Heart right ventricle (tissue), 16 donors: ENCODE results near the gene BCKDHB. TPM values are rescaled to one million over a fixed set of nuclear protein-coding genes. Genes with fewer than 3 reads are reported as not detected.
A peak's percentile ranks its signal among the peaks of the same experiment; 100 is the strongest.

Experiments
- ATAC-seq, 8 donors: fragments of 200-7000 bp; cut with Tn5 transposase; one replicate each; pipeline ENCODE4 v1.9.1; 2020; ENCODE audit warnings: mild to moderate bottlenecking in 8 of 8, moderate library complexity in 8 of 8, moderate number of reproducible peaks in 1 of 8
- DNase-seq, 2 donors: peaks; one replicate each; pipeline ENCODE4 v3.0.0-alpha.2; 2020
- H3K27ac ChIP-seq, 10 donors: fragments of 200-600 bp; sonication (generic) in 2 of 10; one replicate each; pipeline versions ENCODE4 v1.5.0 to v1.8.0; 2020 to 2022; ENCODE audit warnings: mild to moderate bottlenecking in 3 of 10
- H3K27me3 ChIP-seq, 7 donors: fragments of 200-600 bp; one replicate each; pipeline ENCODE4 v1.8.0; 2021 to 2022; ENCODE audit warnings: mild to moderate bottlenecking in 2 of 7
- H3K36me3 ChIP-seq, 9 donors: fragments of 200-600 bp; sonication (generic) in 1 of 9; one replicate each; pipeline versions ENCODE4 v1.5.0 to v1.8.0; 2020 to 2022; ENCODE audit warnings: mild to moderate bottlenecking in 2 of 9
- H3K4me1 ChIP-seq, 9 donors: fragments of 200-600 bp; sonication (generic) in 1 of 9; one replicate each; pipeline versions ENCODE4 v1.5.0 to v1.8.0; 2020 to 2022; ENCODE audit warnings: mild to moderate bottlenecking in 4 of 9
- H3K4me3 ChIP-seq, 10 donors: fragments of 200-600 bp; sonication (generic) in 2 of 10; one replicate each; pipeline versions ENCODE4 v1.5.0 to v1.8.0; 2020 to 2022; ENCODE audit warnings: mild to moderate bottlenecking in 7 of 10, moderate library complexity in 2 of 10
- H3K9me3 ChIP-seq, 11 donors: fragments of 200-600 bp in 10 of 11; sonication (generic) in 2 of 11; one replicate each; pipeline versions ENCODE4 v1.5.0 to v1.8.0; 2013 to 2022; ENCODE audit warnings: mild to moderate bottlenecking in 2 of 11, control low read depth in 1 of 11, moderate library complexity in 1 of 11
- WGBS, 2 donors: extraction: QIAGEN DNeasy Blood & Tissue Kit; methylation state at CpG; one replicate each; pipeline ENCODE4 v1.1.7; 2013; ENCODE audit warnings: inconsistent platforms in 1 of 2; 5-methylcytosine and 5-hydroxymethylcytosine counted together
- intact Hi-C, 10 donors: fragments of 100-400 bp; cut with DNase I; formaldehyde crosslinking; loops; one replicate each; pipeline versions ENCODE4 v1.11.1 to v1.14.2; 2022
- polyA plus RNA-seq, 2 donors: library from polyadenylated mRNA; stranded (reverse); fragments of 200-250 nt; gene quantifications; one replicate each; pipeline ENCODE4 v1.2.3, GENCODE V29; 2013
- total RNA-seq, 10 donors: library from RNA; stranded (reverse); fragmentation: NEBNext Ultra II Directional in 3 of 10; extraction: Animal tissue kit (Norgen Biotek cat#: 25700) in 3 of 10; gene quantifications; one replicate each; pipeline versions ENCODE4 v1.2.1 to v1.2.4, GENCODE V29; 2021 to 2023
- TF ChIP-seq, protein P1 (sequence below), 9 donors: fragments of 200-600 bp; sonication (generic) in 2 of 9; IDR thresholded peaks; one replicate each; pipeline versions ENCODE4 v1.5.0 to v1.8.0; 2021 to 2022; ENCODE audit warnings: antibody characterized with exemption in 9 of 9, mild to moderate bottlenecking in 5 of 9, moderate library complexity in 1 of 9
- donor health status: Arrhythmogenic right ventricular cardiomyopathy.
- donor health status: ischemic (EF 13 %, LVEDD 7.1; RV severe dilation, severe dysfunction).
- donor health status: healthy with polysubstance abuse.
- donor health status: DM: no; HTN: yes; CAD: no.
- donor health status: DM: no; HTN: no; CAD: no.
- donor health status: ischemic (EF 25% LVEDD 6.9; RV normal size, moderate dysfunction).
- donor health status: ischemic (EF 25% LVEDD 5.7; RV mildly dilated, moderate dysfunction).
- donor health status: healthy.
- donor health status: DM: yes; HTN: yes; CAD: no.
- donor health status: Ischemic cardiomyopathy.
- donor health status: ischemic (EF 35%, LVEDD 5.7; RV mildly dilated, moderate dysfunction).
- donor health status: nonischemic (EF 11% LVEDD 7.7; RV severe dilation, severe dysfunction).
- donor health status: DM: yes; HTN: yes; CAD: no.
- donor health status: PGD.
- donor health status: ischemic (EF 29% LVEDD 5.4; RV normal size, mild dysfunction).
- donor health status: nonischemic (EF 23%, LVEDD 6.1; RV moderate dilation, normal function).

The BCKDHB gene
- total and polyA plus RNA-seq, 12 donors = 7.1 to 46.4 (median 31.2) TPM

DNA sequence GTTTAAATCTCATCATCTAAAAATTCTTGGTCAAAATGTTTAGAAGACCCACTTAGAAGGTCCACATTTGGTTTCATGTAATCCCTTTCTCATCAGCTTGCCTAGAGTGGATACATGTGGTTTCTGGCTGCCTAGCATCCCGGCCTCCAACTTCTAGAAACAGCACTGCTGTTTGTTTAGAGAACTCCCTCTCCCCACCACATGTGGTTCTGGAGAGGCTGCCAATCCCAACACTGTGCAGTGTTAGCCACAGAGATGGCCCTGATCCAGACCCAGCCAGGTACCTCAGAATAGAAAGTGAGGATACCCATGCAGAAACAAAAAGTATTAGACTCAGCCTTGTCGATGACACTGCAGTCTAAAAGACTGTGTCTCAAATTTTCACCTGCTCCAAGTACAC, 241.8 kb downstream of the BCKDHB start:
- intact Hi-C loops = loop anchor here in 1 of 10 donors (10.0 kb wide), 1 partner anchor 127 kb away; no protein-coding TSS in a partner anchor
- TF ChIP-seq, protein P1, sequence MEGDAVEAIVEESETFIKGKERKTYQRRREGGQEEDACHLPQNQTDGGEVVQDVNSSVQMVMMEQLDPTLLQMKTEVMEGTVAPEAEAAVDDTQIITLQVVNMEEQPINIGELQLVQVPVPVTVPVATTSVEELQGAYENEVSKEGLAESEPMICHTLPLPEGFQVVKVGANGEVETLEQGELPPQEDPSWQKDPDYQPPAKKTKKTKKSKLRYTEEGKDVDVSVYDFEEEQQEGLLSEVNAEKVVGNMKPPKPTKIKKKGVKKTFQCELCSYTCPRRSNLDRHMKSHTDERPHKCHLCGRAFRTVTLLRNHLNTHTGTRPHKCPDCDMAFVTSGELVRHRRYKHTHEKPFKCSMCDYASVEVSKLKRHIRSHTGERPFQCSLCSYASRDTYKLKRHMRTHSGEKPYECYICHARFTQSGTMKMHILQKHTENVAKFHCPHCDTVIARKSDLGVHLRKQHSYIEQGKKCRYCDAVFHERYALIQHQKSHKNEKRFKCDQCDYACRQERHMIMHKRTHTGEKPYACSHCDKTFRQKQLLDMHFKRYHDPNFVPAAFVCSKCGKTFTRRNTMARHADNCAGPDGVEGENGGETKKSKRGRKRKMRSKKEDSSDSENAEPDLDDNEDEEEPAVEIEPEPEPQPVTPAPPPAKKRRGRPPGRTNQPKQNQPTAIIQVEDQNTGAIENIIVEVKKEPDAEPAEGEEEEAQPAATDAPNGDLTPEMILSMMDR (IDR thresholded peaks at IDR 0.05) = no peak
- H3K4me3 ChIP-seq = no peak overlapping the region
- H3K27ac ChIP-seq = no peak overlapping the region
- ATAC-seq = peak in 5 of 8 donors; percentile 53 to 81 (median 65)
- no peaks in the 10 kb centered on the region for H3K36me3 ChIP-seq
- H3K4me1 ChIP-seq = peaks cover 0 to 15% (median 0%) of the 10 kb centered on the region in 9 donors
- DNase-seq = peak in 1 of 2 donors; percentile 26
- no peaks in the 10 kb centered on the region for H3K27me3 ChIP-seq
- 49 to 60% methylated on average over 2 of the region's 2 CpGs for WGBS, 2 donors
- H3K9me3 ChIP-seq = no peaks in the 10 kb centered on the region

DNA sequence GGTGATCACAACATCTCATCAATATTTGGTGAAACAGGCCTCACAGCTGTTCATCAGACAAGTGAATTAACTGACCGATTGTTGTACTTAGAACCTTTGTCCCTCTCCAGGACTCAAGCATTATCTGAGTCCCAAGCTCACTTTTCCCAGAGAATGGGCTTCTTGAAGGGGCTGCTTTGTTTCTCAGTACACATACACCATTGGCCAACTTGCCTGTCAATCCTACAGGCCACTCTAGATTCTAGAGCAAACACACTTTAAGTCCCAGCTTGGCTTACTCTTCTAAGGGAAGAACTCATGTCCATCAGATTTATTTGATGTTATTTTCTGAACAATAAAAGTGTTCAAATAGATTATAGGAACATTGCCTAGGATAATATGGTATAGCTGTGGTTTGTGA, 249.5 kb downstream of the BCKDHB start:
- Histone ChIP-seq H3K4me3 (no peak overlapping the region), H3K36me3 (peaks cover 0 to 10% (median 0%) of the 10 kb centered on the region in 9 donors), H3K9me3 (no peaks in the 10 kb centered on the region), H3K4me1 (no peaks in the 10 kb centered on the region), H3K27ac (no peak overlapping the region), H3K27me3 (no peaks in the 10 kb centered on the region)
- ATAC-seq (no peak), DNase-seq (no peak)
- intact Hi-C loops = loop anchor here in 1 of 10 donors (10.0 kb wide), 1 partner anchor 1789 kb away; no protein-coding TSS in a partner anchor
- WGBS, 2 donors = 97 to 100% methylated on average over 1 of the region's 1 CpG
- TF ChIP-seq, protein P1 (IDR thresholded peaks at IDR 0.05) = no peak

DNA sequence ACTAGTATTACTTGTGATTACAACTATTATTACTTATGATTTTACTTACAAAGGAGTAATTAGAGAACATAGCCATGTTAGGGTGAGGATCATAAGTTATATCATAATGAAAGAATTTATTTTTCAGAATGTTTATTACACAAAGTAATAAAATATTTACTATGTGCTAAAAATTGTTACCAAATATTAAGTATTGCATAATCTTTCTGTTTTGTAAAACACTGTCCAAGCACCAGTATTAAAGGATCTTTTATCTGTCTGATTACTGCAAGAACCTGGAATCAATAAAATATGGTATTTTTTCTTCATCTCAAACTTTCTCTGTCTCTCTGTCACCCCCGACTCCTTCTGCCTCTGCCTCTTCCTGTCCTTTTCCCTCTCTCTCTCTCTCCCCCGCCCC, 250.1 kb downstream of the BCKDHB start:
- Histone ChIP-seq H3K4me3 (no peak overlapping the region), H3K9me3 (no peaks in the 10 kb centered on the region), H3K27me3 (no peaks in the 10 kb centered on the region), H3K27ac (no peak overlapping the region), H3K4me1 (no peaks in the 10 kb centered on the region), H3K36me3 (peaks cover 0 to 10% (median 0%) of the 10 kb centered on the region in 9 donors)
- 76 to 90% methylated on average over 2 of the region's 2 CpGs for WGBS, 2 donors
- TF ChIP-seq, protein P1 (IDR thresholded peaks at IDR 0.05) = no peak
- ATAC-seq (no peak), DNase-seq (no peak)
- intact Hi-C loops = loop anchor here in 1 of 10 donors (10.0 kb wide), 1 partner anchor 1788 kb away; no protein-coding TSS in a partner anchor

DNA sequence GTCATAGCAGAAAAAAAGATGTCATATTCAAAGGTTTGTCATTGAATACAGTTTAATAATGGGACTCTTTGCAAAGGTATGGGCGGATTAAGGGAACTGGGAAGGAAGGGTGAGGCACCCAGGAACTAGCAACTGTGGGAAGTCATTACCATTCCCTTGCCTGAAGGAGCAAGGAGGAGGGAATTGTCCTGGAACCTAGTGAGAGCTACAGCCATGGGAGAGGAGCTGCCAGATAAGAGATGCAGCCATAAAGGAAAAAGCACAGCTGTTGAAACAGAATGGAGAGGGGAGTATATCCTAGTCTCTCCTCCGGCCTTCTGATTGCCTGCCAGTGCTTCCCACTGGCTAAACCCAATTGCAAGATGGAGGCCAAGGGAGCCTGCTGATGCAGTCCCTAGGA, 250.6 kb downstream of the BCKDHB start:
- no peaks in the 10 kb centered on the region for H3K9me3 ChIP-seq
- TF ChIP-seq, protein P1 (IDR thresholded peaks at IDR 0.05) = no peak
- intact Hi-C loops = loop anchor here in 1 of 10 donors (10.0 kb wide), 1 partner anchor 1788 kb away; no protein-coding TSS in a partner anchor
- H3K4me1 ChIP-seq = no peaks in the 10 kb centered on the region
- ATAC-seq (peak in 3 of 8 donors; percentile 14 to 25 (median 22)), DNase-seq (no peak)
- H3K36me3 ChIP-seq = peaks cover 0 to 10% (median 0%) of the 10 kb centered on the region in 9 donors
- H3K4me3 ChIP-seq = no peak overlapping the region
- 78% methylated on average over 2 of the region's 2 CpGs for WGBS, 2 donors
- no peaks in the 10 kb centered on the region for H3K27me3 ChIP-seq
- H3K27ac ChIP-seq = no peak overlapping the region
